GM12878 (cell line): ENCODE measurements around the gene GAK. TPM values are rescaled to one million over a fixed set of nuclear protein-coding genes. Genes with fewer than 3 reads are reported as not detected.

Experiments
- ATAC-seq: fragments of 200-7000 bp; cut with Tn5 transposase; 3 replicates; pipeline ENCODE4 v1.9.1; 2020; ENCODE audit warnings: mild to moderate bottlenecking, moderate library complexity
- BruUV-seq: library from RNA; stranded (reverse); fragments of 400-500 nt; replicated peaks from 2 replicates; lab custom pipeline; 2021; lab: Mats Ljungman, UMichigan
- CTCF ChIA-PET: fragments of 300-600 bp; sonication (Branson Sonifier 250); formaldehyde crosslinking; extraction: SDS; loops from one replicate; lab custom pipeline; 2021; ENCODE audit warnings: inconsistent platforms; lab: Yijun Ruan, JAX
- POLR2A ChIA-PET: fragments of 350-600 bp; formaldehyde crosslinking; extraction: SDS; loops from one replicate; lab custom pipeline; 2021; ENCODE audit warnings: inconsistent platforms; lab: Charles Lee
- RAD21 ChIA-PET: fragments of 300-600 bp; sonication (Branson Sonifier 250); formaldehyde crosslinking; loops from one replicate; lab custom pipeline; 2023; ENCODE audit warnings: antibody characterized with exemption; ENCODE audit not compliant: unreplicated experiment; lab: Charles Lee
- SMC1A ChIA-PET: fragments of 300-600 bp; sonication (Branson Sonifier 250); formaldehyde crosslinking; loops from one replicate; lab custom pipeline; 2023; ENCODE audit not compliant: unreplicated experiment, uncharacterized antibody; lab: Charles Lee
- DNase-seq: peaks from one replicate; pipeline ENCODE4 v3.0.0-alpha.2; 2011; ENCODE audit warnings: low read depth, low spot score
- FAIRE-seq: peaks from 3 replicates; lab custom pipeline; 2011; peaks lifted over from hg19 to GRCh38; lab: Jason Lieb, UNC
- H2AFZ ChIP-seq: 2 replicates; pipeline ENCODE4 v1.6.0; 2011; ENCODE audit warnings: low read depth, low read length, control low read depth; ENCODE audit not compliant: control insufficient read depth
- H3K27ac ChIP-seq: 2 replicates; pipeline ENCODE4 v1.5.1; 2011; ENCODE audit warnings: control low read depth; ENCODE audit not compliant: control insufficient read depth, insufficient read depth
- H3K27me3 ChIP-seq, 2 experiments: replicated peaks in 1 of 2; 2 replicates each; pipeline versions ENCODE4 v1.6.0 to v1.6.1; 2011; ENCODE audit warnings: low read length in 1 of 2; ENCODE audit not compliant: control insufficient read depth in 2 of 2, insufficient read depth in 2 of 2
- H3K36me3 ChIP-seq, 2 experiments: 2 replicates each; pipeline ENCODE4 v1.5.1; 2011; ENCODE audit warnings: low read length in 1 of 2; ENCODE audit not compliant: control insufficient read depth in 2 of 2, insufficient read depth in 2 of 2
- H3K4me1 ChIP-seq: 2 replicates; pipeline ENCODE4 v1.6.1; 2011; ENCODE audit warnings: mild to moderate bottlenecking, low read length, moderate library complexity, mixed read lengths; ENCODE audit not compliant: control insufficient read depth, insufficient read depth
- H3K4me2 ChIP-seq: 2 replicates; pipeline ENCODE4 v1.6.0; 2011; ENCODE audit warnings: control low read depth; ENCODE audit not compliant: control insufficient read depth, insufficient read depth
- H3K4me3 ChIP-seq: fragments of 200-600 bp; sonication (generic); 2 replicates; pipeline ENCODE4 v1.5.1; 2016
- H3K79me2 ChIP-seq: 2 replicates; pipeline ENCODE4 v1.6.0; 2011; ENCODE audit warnings: low read length; ENCODE audit not compliant: control insufficient read depth, insufficient read depth
- H3K9ac ChIP-seq: 2 replicates; pipeline ENCODE4 v1.8.0; 2011; ENCODE audit warnings: low read length, control low read depth, mixed read lengths; ENCODE audit not compliant: control insufficient read depth, insufficient read depth
- H3K9me3 ChIP-seq: replicated peaks from 3 replicates; pipeline ENCODE4 v1.5.1; 2011; ENCODE audit warnings: mild to moderate bottlenecking, low read length; ENCODE audit not compliant: control insufficient read depth, insufficient read depth
- H4K20me1 ChIP-seq: 2 replicates; pipeline ENCODE4 v1.6.0; 2011; ENCODE audit not compliant: control insufficient read depth, insufficient read depth
- ASH2L ChIP-seq: fragments of 300-600, 200-600 bp; sonication (generic); IDR thresholded peaks from 2 replicates; pipeline ENCODE4 v1.6.1; 2017; ENCODE audit warnings: low read depth, mild to moderate bottlenecking, borderline replicate concordance
- BCL3 ChIP-seq: IDR thresholded peaks from 2 replicates; pipeline ENCODE4 v1.6.1; 2011; ENCODE audit warnings: borderline replicate concordance, low read depth, mild to moderate bottlenecking, moderate library complexity, low read length; ENCODE audit not compliant: insufficient read depth, poor library complexity, severe bottlenecking
- CBX5 ChIP-seq: sonication (generic); IDR thresholded peaks from 2 replicates; pipeline ENCODE4 v1.6.1; 2016; ENCODE audit warnings: low read depth, moderate library complexity, mild to moderate bottlenecking, inconsistent platforms
- CHD2 ChIP-seq: IDR thresholded peaks from 2 replicates; pipeline ENCODE4 v1.6.1; 2011; ENCODE audit warnings: low read depth, low read length, improper control_type of control experiment, borderline replicate concordance
- HCFC1 ChIP-seq: fragments of 150-350 bp; IDR thresholded peaks from 2 replicates; pipeline ENCODE4 v1.6.1; 2014; ENCODE audit warnings: low read length
- IRF5 ChIP-seq: fragments of 450-650 bp; IDR thresholded peaks from 2 replicates; pipeline ENCODE4 v1.6.1; 2017; ENCODE audit warnings: borderline replicate concordance
- JUNB ChIP-seq: IDR thresholded peaks from 2 replicates; pipeline ENCODE4 v1.6.1; 2016; ENCODE audit warnings: antibody characterized with exemption, mild to moderate bottlenecking
- LARP7 ChIP-seq: fragments of 450-650 bp; IDR thresholded peaks from 2 replicates; pipeline ENCODE4 v1.6.1; 2017; ENCODE audit warnings: mild to moderate bottlenecking
- MXI1 ChIP-seq: fragments of 150-350 bp; IDR thresholded peaks from 2 replicates; pipeline ENCODE4 v1.6.1; 2011; ENCODE audit warnings: low read depth, mild to moderate bottlenecking, inconsistent platforms, low read length, improper control_type of control experiment
- NRF1 ChIP-seq: conservative IDR thresholded peaks from 2 replicates; pipeline ENCODE4 v1.6.1; 2011; ENCODE audit warnings: mild to moderate bottlenecking, low read depth, low read length, improper control_type of control experiment
- PAX8 ChIP-seq: fragments of 450-650 bp; IDR thresholded peaks from 2 replicates; pipeline ENCODE4 v1.6.1; 2017; ENCODE audit warnings: mild to moderate bottlenecking, moderate library complexity
- POLR2AphosphoS2 ChIP-seq: IDR thresholded peaks from 2 replicates; pipeline ENCODE4 v1.6.1; 2011; ENCODE audit warnings: low read depth, mild to moderate bottlenecking, low read length, improper control_type of control experiment, moderate library complexity
- RAD51 ChIP-seq: fragments of 450-650 bp; IDR thresholded peaks from 2 replicates; pipeline ENCODE4 v1.6.1; 2016; ENCODE audit warnings: moderate library complexity, mild to moderate bottlenecking, inconsistent platforms
- RCOR1 ChIP-seq: conservative IDR thresholded peaks from 2 replicates; pipeline ENCODE4 v1.6.1; 2012; ENCODE audit warnings: low read depth, low read length, improper control_type of control experiment
- REST ChIP-seq: IDR thresholded peaks from 2 replicates; pipeline ENCODE4 v1.6.1; 2012; ENCODE audit warnings: mild to moderate bottlenecking, low read depth, low read length
- RFX5 ChIP-seq: IDR thresholded peaks from 2 replicates; pipeline ENCODE4 v1.6.1; 2011; ENCODE audit warnings: low read depth, low read length, improper control_type of control experiment
- SPI1 ChIP-seq: IDR thresholded peaks from 2 replicates; pipeline ENCODE4 v1.6.1; 2011; ENCODE audit warnings: low read depth, mild to moderate bottlenecking, low read length, moderate library complexity, borderline replicate concordance; ENCODE audit not compliant: insufficient read depth
- TBL1XR1 ChIP-seq: IDR thresholded peaks from 2 replicates; pipeline ENCODE4 v1.6.1; 2012; ENCODE audit warnings: low read depth, low read length, improper control_type of control experiment
- WRNIP1 ChIP-seq: IDR thresholded peaks from 2 replicates; pipeline ENCODE4 v1.6.1; 2011; ENCODE audit warnings: low read depth, low read length, improper control_type of control experiment, borderline replicate concordance
- ZNF622 ChIP-seq: fragments of 450-650 bp; IDR thresholded peaks from 2 replicates; pipeline ENCODE4 v1.6.1; 2017; ENCODE audit warnings: mild to moderate bottlenecking, inconsistent platforms
- WGBS: methylation state at CpG from one replicate; pipeline ENCODE4 v1.1.6; 2016; ENCODE audit warnings: low lambda C conversion rate; ENCODE audit not compliant: insufficient replicate concordance, insufficient coverage; ENCODE audit errors: missing lambda C conversion rate; 5-methylcytosine and 5-hydroxymethylcytosine counted together
- in situ Hi-C: fragments of 300-500 bp; cut with MboI; formaldehyde crosslinking; loops from 9 replicates; pipeline ENCODE4 v1.14.3; 2018; ENCODE audit warnings: mixed read lengths
- intact Hi-C: fragments of 100-400 bp; cut with micrococcal nuclease; formaldehyde crosslinking; loops from one replicate; pipeline ENCODE4 v1.14.2; 2022; ENCODE audit not compliant: unreplicated experiment
- polyA plus RNA-seq, 11 experiments: library from polyadenylated mRNA; depleted of rRNA in 4 of 11; unstranded in 6 of 11; stranded (reverse) in 5 of 11; fragments of >200 nt; fragmentation: Nextera tagmentation in 4 of 11; fragmentation: Illumina TruSeq in 1 of 11; extraction: Ambion mirVana in 4 of 11; extraction: Trizol in 1 of 11; gene quantifications; 1 replicate in 1 of 11; 2 replicates in 10 of 11; pipeline versions ENCODE4 v1.2.1 to v1.2.3, GENCODE V29; 2011 to 2016; ENCODE audit warnings: inconsistent platforms in 2 of 11, missing spikeins in 2 of 11, low read depth in 1 of 11
- total RNA-seq, 4 experiments: library from RNA; depleted of rRNA in 3 of 4; stranded (reverse); fragments of >200 nt in 3 of 4; fragmentation: Illumina TruSeq in 1 of 4; extraction: Trizol in 1 of 4; gene quantifications; 2 replicates each; pipeline versions ENCODE4 v1.2.1 to v1.2.3, GENCODE V29; 2013 to 2021

GAK gene
- total and polyA plus RNA-seq, 10 of the 15 experiments (the other 5 are each of a cell fraction or from before 2014, with no cell fraction given): 0.82 to 127 (median 53.8) TPM

GRCh38 chr4:909131-909571 is 23.0 kb downstream of the GAK start:
- H3K4me2 ChIP-seq: no peak overlapping the region
- H4K20me1 ChIP-seq: no peaks in the 10 kb centered on the region
- ChIA-PET SMC1A (interaction anchor here (1.1 kb wide), 1 partner anchor 21 kb away, joined by 4 read pairs; no protein-coding TSS in a partner anchor), POLR2A (no interaction called here), RAD21 (no interaction called here), CTCF (no interaction called here)
- H3K36me3 ChIP-seq: peaks cover 16 to 43% of the 10 kb centered on the region in 2 experiments
- H3K4me1 ChIP-seq: no peaks in the 10 kb centered on the region
- H3K27ac ChIP-seq: no peak overlapping the region
- in situ Hi-C loops: no loop called here
- WGBS: 98% methylated on average over 26 of the region's 26 CpGs
- H3K4me3 ChIP-seq: no peak overlapping the region
- peaks cover 1% of the 10 kb centered on the region for H3K79me2 ChIP-seq
- intact Hi-C loops: no loop called here
- H3K27me3 ChIP-seq: no peaks in the 10 kb centered on the region
- no peak overlapping the region for H3K9ac ChIP-seq
- BruUV-seq: no TSS peak
- no peak overlapping the region for H2AFZ ChIP-seq
- no peak for ATAC-seq
- no peak for FAIRE-seq
- TF ChIP-seq IRF5 (no peak), REST (no peak), LARP7 (no peak), ASH2L (no peak), CHD2 (no peak), CBX5 (no peak), ZNF622 (no peak), MXI1 (no peak), PAX8 (no peak), WRNIP1 (no peak), RCOR1 (no peak), RAD51 (no peak), SPI1 (no peak), NRF1 (no peak), JUNB (no peak), HCFC1 (no peak), RFX5 (no peak), TBL1XR1 (no peak), POLR2AphosphoS2 (no peak), BCL3 (no peak)
- no peaks in the 10 kb centered on the region; the same call in 2 of the 3 replicates for H3K9me3 ChIP-seq
- no peak for DNase-seq
